Ecto neural progenitor cell (in vitro differentiated cells): Measurements from ENCODE around the gene KRT84.

Source experiments
- DNase-seq: peaks from one replicate; pipeline ENCODE4 v3.0.0-alpha.2; 2018; ENCODE audit warnings: low spot score

The KRT84 gene

DNA sequence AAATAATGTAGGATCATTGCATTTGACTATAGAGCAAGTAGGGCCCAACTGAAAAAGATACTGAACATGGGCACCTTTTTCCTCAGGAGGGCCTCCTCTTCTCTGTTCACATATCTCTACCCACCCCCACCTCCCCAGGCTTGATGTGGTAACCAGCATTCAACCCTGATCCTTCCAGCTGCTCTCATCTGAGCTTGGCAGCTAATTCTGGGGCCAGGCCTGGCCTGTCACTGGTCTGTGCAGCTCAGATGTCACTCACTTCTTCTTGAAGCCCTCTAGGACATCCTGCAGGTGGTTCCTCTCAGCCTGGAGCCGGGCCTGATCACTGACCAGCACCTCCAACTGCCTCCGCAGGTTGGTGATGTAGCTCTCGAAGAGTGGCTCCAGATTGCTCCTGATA lies 2.1 kb downstream of the KRT84 start:
- no peak for DNase-seq

DNA sequence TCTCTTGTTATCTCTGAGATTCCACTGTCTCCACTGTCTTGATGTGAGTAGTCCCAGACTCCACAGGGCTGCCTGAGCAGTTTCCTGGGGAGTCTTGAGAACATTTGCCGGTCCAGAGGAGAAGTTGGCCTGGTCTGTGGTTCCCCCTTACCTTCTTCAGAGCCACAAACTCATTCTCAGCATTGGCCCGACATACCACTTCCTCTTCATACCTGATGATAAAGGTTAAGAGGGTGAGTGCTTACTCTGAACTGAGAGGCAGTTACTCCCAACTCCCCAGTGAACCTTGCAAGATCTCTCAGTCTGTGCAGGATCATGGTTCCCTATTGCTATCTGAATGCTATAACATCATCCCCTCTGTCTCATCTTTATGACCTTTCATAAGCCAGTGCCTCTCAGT lies 2.6 kb downstream of the KRT84 start:
- no peak for DNase-seq

DNA sequence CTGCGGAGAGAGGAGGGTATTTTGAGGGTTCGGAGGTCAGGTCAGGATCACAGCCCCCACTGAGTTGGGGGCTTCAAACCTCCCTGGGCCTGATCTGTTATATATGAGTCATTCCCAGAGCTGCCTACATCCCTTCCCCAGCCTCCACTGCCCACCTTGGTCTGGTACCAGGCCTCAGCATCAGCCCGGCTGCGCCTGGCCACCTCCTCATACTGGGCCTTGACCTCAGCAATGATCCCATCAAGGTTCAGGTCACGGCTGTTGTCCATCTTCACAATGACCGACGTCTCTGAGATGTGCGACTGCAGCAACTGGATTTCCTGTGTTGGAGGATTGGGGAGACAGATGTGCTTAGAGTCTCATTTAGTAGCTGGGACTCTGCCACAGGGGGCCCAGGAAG lies 4.2 kb downstream of the KRT84 start:
- DNase-seq = no peak

DNA sequence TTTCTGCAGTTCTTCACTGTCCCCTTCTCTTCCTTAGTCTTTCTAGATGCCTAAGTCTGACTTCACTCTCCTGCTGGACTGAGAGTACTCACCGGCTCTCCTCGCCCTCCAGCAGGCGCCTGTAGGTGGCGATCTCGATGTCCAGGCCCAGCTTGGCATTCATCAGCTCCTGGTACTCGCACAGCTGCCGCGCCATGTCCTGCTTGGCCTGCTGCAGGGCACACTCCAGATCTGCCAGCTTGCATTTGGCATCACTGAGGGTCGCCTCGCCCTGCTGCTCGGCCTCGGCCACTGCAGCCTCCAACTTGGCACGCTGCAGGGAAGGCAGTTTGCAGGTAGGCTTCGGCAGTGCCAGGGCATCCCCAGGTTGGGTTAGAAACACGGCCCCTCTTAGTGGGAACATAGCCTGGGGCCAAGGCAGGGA lies 5.2 kb downstream of the KRT84 start:
- DNase-seq = peak; percentile 73

DNA sequence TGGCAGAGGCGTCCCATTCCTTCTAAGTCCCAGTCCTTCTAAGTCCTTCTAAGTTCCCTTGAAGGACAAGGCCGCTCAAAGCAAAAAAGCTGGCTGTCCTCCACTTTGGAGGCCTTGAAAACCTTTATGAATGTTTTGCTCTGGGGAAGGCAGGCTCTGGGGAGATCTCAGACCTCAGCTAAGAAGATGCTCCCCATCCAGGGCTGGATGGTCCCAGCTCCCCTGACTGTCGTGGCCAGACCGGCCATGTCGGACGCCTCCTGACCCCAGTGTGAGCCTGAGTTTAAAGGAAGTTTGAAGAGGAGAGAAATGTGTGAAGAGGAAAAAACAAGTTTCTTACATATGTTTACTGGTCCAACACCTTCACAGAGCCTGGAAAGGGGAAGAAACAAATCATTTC lies 5.9 kb downstream of the KRT84 start:
- no peak for DNase-seq

DNA sequence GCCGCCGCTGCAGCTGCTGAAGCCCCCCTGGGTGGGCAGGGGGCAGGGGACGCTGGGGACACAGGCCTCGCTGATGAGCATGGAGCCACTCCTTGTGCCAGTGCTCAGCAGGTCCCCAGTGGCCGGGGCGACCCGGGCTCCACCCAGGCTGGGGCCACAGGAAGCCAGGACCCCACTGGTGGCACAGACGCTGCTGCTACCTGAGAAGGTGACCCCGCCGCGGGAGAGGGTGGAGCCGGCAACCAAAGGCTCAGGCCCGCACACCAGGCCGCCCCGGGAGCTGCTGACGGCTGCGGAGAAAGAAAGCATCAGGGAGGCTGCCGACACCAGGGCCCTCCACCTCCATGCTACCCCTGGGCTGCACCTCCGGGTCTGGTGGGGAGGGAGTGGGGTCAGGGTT lies 7.4 kb downstream of the KRT84 start:
- no peak for DNase-seq

DNA sequence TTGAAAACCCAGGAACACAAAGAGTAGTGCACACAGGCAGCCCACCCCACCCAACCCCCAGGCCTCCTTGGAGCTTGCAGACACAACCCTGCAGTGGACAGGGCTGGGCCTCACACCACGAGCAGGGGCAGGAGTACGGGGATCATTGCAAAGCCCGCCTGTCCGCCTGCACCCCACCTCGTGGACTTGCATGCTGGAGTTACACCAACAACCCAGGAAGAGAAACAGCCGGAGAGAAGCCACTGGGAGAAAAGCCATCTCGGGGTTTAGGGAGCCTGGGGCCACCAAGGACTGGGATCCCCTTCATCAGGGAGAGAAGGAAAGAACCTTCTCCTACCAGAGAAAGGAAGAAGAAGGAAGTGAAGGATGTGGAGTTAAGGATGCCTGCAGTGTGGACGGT lies 8.2 kb downstream of the KRT84 start:
- no peak for DNase-seq

DNA sequence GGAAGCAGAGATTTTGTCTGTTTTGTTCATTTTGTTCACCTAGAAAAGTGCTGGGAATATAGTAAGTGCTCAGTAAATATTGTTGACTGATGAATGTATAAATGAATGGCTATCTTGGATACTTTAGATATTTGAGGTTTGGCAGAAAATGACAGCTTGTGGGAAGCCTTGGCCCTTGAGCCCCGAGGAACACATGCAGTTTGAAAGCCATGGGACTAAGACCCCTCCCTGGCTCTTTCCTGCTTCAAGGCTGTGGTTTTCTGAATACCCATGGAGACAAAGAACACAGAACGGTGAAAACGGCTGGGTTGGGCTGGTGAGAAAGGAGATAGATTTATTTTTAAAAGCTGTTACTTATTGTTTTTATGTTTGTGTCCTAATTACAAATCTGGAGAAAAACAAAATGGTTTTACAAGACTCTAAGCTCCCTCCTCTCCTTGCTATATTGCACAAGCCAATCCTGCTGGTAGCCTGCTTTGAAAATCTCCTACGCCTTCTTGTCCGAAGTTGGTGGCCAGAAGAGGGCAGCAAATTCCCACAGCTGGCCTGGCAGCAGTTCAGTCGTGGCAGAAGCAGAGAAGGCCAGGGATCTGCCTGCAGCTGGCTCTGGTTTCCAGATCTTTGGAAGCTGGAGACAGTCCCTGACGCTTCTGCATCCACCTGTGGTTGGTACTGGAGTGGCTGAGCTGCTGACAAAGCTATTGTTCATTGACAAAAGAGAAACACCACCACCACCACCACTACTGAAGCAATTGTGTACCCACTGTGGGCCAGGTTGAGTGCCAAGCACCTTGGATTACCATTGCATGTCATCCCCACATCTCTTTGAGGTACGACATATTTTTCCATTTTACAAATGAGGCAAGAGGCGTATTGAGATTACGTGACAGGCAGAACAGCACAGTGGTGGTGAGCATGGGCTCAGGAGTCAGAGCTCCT lies 13.0 kb downstream of the KRT84 start:
- peak; percentile 89 for DNase-seq

DNA sequence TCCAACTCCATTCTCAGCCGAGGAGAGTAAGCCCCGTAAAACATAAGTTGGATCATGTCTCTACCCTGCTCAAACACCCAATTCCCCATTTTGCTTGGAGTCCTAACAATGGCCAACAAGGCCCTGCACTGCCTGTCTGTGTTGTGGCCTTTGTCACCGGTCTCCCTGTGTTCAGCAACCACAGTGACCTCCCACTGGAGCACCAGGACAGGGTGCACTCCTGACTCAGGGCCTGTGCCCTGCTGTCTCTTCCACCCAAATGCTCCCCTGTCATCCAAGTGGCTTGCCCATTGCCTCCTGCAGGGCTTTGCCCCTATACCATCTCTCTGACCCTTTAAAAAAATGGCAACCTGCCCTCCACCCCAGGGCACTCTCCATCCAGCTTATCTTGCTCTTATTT lies 13.7 kb downstream of the KRT84 start:
- no peak for DNase-seq

DNA sequence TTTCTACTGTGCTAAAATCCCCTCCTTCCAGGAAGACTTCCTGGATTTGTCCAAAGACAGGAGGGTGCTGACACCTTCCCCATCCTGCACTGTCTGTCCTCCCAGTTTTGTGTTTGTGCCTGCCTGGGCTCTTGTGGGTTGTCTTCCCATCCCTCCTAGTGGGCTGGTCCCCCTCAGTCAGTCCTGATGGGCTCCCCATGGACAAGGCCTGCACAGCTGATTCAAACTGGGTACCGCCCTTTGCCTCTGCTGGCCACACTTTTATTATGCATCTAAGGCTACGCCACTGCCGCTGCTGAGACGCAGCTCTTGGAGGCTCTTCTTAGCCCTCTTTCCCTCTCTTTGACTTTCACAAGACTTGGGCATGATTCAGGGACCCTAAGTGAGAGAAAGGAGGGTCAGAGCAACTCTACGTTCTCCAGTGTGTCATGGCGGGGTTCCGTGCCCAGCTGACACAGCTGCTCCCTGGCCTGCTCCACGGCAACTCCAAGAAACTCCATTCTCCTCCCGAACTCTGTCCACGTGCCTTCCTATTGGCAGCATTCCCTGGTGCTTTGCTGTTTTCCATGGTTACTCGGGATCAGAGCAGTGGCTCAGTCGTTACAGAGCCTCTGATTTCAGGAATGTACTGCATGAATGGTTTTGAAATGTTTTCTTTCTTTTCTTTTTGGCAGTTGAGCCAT lies 14.4 kb downstream of the KRT84 start:
- no peak for DNase-seq

DNA sequence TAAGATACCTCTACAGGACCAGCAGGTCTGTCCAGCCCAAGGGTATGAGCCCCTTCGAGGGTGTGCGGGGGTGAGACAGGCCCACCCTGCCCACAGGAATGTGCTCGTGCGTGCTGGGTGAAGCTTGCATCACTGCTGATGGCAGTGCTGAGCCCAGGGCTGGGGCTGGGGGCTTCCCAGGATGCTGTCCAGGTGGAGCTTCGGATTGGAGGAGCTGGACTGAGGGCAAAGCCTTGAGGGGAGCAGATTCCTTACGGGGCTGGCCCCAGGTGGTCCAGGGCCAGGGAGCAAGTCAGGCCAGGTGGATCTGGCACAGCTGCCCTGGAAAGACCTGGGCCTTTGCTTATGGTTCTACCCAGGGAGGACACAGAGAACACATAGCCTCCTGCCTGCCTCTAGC lies 15.6 kb downstream of the KRT84 start:
- no peak for DNase-seq

DNA sequence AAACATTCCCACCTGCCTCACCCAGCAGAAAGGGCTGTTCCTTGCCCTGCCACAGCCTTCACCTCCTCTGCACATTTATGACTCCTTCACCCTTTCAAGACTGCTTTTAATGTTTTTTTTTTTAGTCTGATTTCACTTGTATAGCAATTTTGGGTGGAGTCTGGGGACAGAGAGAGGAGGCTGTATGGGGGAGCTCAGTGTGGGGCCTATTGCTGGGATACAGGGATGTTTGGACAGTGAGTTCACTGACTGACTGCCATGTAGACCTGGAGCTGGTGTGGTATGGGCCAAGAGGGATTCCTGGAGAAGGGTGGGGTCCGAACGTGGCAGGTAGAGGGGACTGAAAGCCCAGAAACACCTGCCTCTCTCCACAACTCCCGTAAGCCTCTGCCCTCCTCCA lies 16.2 kb downstream of the KRT84 start:
- no peak for DNase-seq

DNA sequence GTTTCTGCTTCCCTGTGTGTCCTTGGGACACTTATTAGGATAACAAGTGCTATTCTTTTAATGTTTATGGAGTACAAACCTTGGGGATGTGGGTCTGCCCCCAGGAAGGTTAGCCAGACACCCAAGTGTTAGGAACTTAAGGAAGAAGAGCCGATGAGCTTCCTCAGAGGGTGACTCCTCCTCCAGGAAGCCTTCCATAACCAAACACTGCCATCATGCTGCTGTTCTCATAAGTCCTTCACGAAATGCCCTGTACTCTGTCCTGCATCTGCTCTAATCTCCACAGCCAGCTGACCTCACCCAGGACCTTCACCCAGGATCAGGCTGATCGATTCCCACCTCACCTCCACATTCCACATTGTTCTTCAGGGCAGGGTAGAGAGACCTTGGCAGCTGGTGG lies 16.9 kb downstream of the KRT84 start:
- DNase-seq = no peak

DNA sequence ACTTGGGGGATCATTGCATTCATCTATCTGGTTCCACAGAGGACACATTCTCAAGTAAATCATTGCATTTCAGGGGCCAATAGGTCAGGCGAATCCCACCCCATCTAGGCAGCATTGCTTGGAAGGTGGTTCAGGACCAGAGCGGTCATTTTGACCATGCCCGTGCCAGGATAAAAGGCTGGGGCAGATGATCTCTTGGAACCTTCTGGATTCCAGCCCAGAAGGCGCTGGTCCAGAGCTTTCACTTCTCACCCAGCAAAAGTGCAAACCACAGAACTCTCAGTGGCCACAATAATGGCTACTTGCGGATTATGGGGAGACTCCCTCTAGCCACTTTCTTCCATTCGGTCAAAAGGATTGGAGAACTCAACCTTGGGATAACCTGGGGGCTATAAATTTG lies 17.6 kb downstream of the KRT84 start:
- DNase-seq = no peak

DNA sequence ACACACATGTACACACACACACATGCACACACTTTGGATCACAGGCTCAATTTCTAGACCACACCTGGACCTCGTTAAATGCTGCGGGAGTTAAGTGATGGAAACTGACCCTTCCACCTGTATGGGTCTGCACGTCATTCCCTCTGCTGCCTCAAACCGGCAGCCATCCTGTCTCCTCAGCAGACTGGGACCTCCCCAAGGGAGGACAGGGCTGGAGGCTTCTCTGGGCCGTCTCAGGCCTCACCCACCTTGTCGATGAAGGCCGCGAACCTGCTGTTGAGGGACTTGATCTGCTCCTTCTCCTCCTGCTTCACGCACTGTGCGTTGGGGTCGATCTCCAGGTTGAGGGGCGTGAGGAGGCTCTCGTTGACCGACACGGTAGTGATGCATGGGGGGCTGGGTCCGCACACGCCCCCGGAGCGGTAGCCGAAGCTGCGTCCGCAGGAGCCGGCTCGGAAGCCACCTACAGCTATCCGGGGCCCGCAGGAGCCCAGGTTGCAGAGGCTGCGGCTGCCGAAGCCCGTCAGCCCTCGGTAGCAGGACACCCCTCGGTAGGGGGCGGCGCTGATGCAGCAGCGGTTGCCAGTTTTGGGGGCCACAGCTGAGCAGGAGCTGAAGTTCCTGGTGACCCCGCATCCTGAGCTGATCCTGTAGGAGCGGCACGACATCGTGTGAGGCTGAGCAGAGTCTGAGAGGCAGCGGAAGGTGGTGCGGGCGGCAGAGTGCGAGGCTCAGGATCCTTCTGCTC lies 18.5 kb downstream of the KRT84 start, which contains the start of gene KRT85:
KRT85 (minus strand) TSS at position 744 of the 748 bp plus-strand sequence; CDS start at position 668, 76 bp downstream.
- DNase-seq = no peak

DNA sequence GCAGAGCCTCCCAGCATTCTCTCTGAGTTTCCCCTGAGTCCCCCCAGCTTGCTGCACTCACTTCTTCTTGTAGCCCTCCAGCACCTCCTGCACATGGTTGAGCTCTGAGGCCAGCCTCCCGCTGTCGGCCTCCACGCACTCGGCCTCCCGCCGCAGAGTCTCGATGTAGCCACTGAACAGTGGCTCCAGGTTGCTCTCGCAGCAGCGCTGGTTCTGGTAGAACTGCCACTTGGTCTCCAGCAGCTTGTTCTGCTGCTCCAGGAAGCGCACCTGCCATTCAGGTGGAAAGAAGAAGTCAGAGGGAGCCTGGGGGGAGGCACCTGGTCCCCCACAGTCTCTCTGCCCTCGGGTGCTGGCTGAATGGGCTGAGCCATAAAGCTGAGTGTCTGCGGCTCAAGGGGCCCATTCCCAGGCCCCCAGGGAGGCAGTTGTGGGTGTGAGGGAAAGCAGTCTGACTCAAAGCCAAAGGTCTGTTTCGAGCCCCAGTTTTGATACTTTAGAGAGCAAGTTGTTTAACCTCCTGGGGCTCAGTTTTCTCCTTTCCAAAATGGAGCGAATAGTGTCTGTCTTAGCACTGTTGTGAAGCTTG lies 20.5 kb downstream of the KRT84 start:
- DNase-seq = no peak

DNA sequence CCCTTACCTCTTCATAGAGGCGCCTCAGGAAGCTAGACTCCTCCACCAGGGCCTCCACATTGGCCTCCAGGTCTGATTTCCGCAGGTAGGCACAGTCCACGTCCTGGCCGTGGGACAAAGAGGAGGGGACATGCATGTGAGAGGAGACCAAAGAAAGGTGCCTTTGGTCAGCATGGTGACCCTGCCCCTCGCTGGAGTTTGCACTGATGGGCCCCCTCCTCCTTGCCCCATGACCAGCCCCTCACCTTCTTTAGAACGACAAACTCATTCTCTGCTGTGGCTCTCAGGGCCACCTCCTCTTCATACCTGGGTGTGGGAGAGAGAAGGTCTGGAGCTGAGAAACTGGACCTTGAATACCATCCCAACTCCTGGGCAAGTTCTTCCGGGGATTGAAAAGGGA lies 21.4 kb downstream of the KRT84 start:
- no peak for DNase-seq

DNA sequence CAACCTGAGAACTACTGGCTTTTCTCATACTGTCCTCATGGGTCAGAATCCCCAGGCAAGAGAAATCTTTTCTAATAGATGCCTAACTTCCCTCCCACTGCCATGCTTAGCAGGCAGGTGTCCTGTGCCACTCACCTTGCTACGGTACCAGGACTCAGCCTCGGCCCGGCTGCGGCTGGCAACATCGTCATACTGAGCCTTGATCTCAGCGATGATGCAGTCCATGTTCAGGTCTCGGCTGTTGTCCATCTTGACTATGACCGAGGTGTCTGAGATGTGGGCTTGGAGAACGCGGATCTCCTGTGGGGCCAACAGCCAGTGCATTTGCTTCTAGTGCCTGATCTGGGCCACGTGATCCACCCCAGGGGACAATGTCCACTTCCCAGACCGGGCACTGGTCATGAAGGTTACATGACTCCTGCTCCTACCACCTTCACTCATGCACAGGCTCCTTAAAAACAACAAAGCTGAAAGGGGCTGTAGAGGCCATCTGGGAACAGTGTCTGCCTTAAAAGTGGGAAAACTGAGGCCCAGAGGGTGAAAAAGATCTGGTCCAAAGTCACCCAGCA lies 22.3 kb downstream of the KRT84 start:
- no peak for DNase-seq

DNA sequence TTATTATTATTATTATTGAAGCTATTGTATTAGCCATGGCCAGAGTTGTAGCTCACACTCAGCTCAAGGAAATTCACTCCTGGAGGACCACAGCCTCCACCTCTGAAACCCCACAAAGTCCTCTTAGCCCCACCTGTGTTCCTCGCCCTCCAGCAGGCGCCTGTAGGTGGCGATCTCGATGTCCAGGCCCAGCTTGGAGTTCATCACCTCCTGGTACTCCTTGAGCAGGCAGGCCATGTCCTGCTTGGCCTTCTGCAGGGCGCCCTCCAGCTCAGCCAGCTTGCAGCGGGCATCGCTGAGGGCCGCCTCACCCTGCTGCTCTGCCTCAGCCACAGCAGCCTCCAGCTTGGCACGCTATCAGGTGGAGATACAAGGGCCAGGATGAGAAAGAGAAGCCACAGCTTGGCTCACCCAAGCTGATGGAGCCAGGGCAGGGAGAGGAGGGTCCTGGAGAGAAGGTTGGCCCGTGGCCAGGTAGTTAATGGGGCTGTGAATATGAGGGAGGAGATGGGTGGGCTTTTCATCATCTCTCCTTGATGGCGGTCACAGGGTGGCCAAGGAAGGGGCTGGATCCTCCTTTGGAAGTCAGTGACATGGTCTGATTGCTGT lies 23.2 kb downstream of the KRT84 start:
- DNase-seq = no peak

DNA sequence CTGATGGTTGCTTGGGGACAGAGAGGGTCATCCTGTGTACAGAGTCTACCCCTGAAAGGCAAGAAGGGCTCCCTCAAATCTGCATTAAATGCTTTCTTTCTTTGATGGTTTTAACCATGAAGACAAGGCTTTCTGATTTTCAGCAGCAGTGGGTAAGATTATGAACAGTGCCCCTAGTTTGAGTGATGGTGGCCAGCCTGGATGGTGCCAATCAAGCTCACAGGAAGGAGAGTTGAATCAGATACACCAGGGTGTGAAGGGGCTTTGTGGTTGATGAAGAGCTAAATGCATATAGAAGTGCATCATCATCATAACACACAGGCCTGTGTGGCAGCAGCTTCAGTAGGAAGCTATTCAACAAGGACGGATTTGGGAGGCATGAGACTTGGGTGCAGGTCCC lies 23.9 kb downstream of the KRT84 start:
- no peak for DNase-seq

DNA sequence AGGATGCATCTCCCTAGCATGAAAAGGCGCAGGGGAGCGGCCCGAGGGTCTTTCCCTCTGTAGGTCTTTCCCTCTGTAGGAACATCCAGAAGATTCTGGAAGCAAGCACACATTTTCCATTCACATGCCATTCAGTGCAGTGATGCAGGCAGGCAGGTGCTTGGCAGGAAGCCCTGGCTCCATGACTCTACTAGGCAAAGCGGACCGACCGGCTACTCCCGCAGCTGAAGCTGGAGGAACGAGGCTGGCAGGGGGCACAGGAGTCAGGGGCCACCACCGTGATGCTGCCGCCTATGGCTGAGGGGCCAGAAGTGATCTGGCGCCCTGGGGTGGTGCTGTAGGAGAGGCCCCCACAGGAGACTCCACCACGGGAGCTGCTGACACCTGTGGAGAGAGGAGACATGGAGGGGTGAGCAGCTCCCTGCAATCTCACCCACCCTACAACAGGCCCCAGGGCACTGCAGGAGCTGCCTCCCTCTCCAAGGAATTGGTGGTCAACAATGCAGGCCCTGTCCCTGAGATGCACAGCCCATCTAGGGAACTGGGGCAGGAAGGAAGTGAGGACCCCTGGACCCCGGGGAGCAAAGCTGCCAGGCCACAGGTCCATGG lies 24.7 kb downstream of the KRT84 start:
- DNase-seq = no peak
